Body of pancreas (tissue), 4 donors: ENCODE data around the gene CEP112. TPM values are rescaled to one million over a fixed set of nuclear protein-coding genes. Genes with fewer than 3 reads are reported as not detected.
A peak's percentile ranks its signal among the peaks of the same experiment; 100 is the strongest.

Source experiments
- ATAC-seq: fragments of 150-250 bp; one replicate; pipeline ENCODE4 v1.9.1; 2016
- DNase-seq, 4 donors: peaks; one replicate each; pipeline ENCODE4 v3.0.0-alpha.2; 2019
- H3K27ac ChIP-seq, 4 donors: fragments of 200-600 bp; sonication (generic); 1 replicate in 3 of 4; 2 replicates in 1 of 4; pipeline versions ENCODE4 v1.5.1 to v1.6.1; 2016 to 2019; ENCODE audit warnings: mild to moderate bottlenecking in 1 of 4, mixed read lengths in 1 of 4, moderate library complexity in 1 of 4
- H3K27me3 ChIP-seq, 2 donors: fragments of 200-600 bp; sonication (generic); one replicate each; pipeline ENCODE4 v1.6.0; 2016; ENCODE audit warnings: mild to moderate bottlenecking in 1 of 2
- H3K36me3 ChIP-seq, 2 donors: fragments of 200-600 bp; sonication (generic); replicated peaks in 1 of 2; 2 replicates each; pipeline ENCODE4 v1.5.1; 2016; ENCODE audit warnings: low read depth in 2 of 2; ENCODE audit not compliant: insufficient read depth in 1 of 2
- H3K4me1 ChIP-seq: fragments of 200-600 bp; sonication (generic); one replicate; pipeline ENCODE4 v1.6.0; 2016
- H3K4me3 ChIP-seq, 2 donors: fragments of 200-600 bp; sonication (generic); 1 replicate in 1 of 2; 2 replicates in 1 of 2; pipeline ENCODE4 v1.5.1; 2016 to 2019
- H3K9me3 ChIP-seq, 3 donors: fragments of 200-600 bp; sonication (generic); 1 replicate in 2 of 3; 2 replicates in 1 of 3; pipeline ENCODE4 v1.5.1; 2016
- POLR2A ChIP-seq, 3 donors: fragments of 450-650 bp; IDR thresholded peaks; one replicate each; pipeline ENCODE4 v1.6.1; 2016; ENCODE audit warnings: antibody characterized with exemption in 3 of 3, mild to moderate bottlenecking in 2 of 3
- WGBS, 2 donors: methylation state at CpG; one replicate each; pipeline ENCODE4 v1.1.5; 2017; 5-methylcytosine and 5-hydroxymethylcytosine counted together
- intact Hi-C: fragments of 100-400 bp; cut with DNase I; formaldehyde crosslinking; loops from one replicate; pipeline ENCODE4 v1.15.1; 2023
- total RNA-seq, 2 donors: library from RNA; depleted of rRNA; stranded (reverse); fragments of >200 nt; gene quantifications; one replicate each; pipeline ENCODE4 v1.1.0, GENCODE V29; 2016
- TF ChIP-seq, protein P1 (sequence below), 7 experiments: fragments of 450-650 bp in 4 of 7; fragments of 200-600 bp in 3 of 7; sonication (generic) in 3 of 7; IDR thresholded peaks; one replicate each; pipeline ENCODE4 v1.5.1; 2016 to 2019; ENCODE audit warnings: antibody characterized with exemption in 7 of 7

CEP112 gene
- total RNA-seq, 2 donors from 2014 or later, result 5.2 to 10.2 TPM

DNA sequence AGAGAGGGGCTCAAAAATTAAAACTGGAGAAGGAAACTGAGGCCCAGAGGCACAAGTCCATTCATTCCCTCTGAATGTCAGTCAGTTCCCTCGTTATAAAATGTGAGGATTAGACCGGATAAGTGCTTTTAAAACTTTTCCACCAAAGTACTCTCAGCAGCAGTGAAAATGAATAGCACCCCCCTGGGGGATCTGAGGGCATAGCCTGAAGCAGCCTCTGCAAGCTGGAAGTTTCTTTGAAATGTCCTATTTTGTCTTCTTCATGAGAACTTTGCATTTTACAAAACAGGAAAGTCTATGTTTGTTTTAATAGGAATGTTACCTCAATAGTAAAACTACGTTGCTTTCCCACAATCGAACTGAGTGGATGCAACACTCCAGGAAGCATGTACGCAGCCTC lies 273.0 kb downstream of the CEP112 start:
- 42 to 71% methylated on average over 5 of the region's 5 CpGs for WGBS, 2 donors
- no peak for DNase-seq
- H3K4me1 ChIP-seq, result peaks cover 27% of the 10 kb centered on the region
- no peaks in the 10 kb centered on the region for H3K36me3 ChIP-seq
- H3K4me3 ChIP-seq, result no peak overlapping the region
- peak overlapping the region in 1 of 4 donors; percentile 48 for H3K27ac ChIP-seq
- H3K9me3 ChIP-seq, result no peaks in the 10 kb centered on the region
- TF ChIP-seq POLR2A (IDR thresholded peaks at IDR 0.05), result no peak
- TF ChIP-seq, protein P1, sequence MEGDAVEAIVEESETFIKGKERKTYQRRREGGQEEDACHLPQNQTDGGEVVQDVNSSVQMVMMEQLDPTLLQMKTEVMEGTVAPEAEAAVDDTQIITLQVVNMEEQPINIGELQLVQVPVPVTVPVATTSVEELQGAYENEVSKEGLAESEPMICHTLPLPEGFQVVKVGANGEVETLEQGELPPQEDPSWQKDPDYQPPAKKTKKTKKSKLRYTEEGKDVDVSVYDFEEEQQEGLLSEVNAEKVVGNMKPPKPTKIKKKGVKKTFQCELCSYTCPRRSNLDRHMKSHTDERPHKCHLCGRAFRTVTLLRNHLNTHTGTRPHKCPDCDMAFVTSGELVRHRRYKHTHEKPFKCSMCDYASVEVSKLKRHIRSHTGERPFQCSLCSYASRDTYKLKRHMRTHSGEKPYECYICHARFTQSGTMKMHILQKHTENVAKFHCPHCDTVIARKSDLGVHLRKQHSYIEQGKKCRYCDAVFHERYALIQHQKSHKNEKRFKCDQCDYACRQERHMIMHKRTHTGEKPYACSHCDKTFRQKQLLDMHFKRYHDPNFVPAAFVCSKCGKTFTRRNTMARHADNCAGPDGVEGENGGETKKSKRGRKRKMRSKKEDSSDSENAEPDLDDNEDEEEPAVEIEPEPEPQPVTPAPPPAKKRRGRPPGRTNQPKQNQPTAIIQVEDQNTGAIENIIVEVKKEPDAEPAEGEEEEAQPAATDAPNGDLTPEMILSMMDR (IDR thresholded peaks at IDR 0.05), result peak in 1 of 7 experiments; percentile 4
- ATAC-seq, result no peak
- H3K27me3 ChIP-seq, result no peaks in the 10 kb centered on the region
- intact Hi-C loops, result no loop called here

DNA sequence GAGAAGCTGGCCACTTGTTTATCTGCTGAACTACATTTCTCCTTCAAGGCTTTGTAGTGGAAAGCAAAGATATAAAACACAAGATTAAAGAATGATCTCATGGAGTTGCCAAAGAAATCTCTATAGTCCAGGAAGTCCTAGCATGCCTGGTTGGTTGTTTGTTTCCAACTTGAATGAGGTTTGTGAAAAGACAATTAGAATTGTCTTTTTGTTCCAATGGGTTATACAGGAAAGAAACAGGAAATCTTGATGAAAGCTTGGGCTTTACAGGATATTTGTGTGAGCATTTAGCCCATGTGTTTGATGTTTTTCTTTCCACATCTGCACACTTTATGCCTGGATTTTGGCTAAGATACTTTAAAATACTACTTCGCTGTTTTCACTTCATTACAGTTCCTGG lies 273.4 kb downstream of the CEP112 start:
- Histone ChIP-seq H3K27me3 (no peaks in the 10 kb centered on the region), H3K27ac (peak overlapping the region in 2 of 4 donors; percentile 24 to 48), H3K4me1 (peaks cover 27% of the 10 kb centered on the region), H3K36me3 (no peaks in the 10 kb centered on the region), H3K4me3 (no peak overlapping the region), H3K9me3 (no peaks in the 10 kb centered on the region)
- 35 to 81% methylated on average over 1 of the region's 1 CpG for WGBS, 2 donors
- ATAC-seq, result no peak
- DNase-seq, result no peak
- intact Hi-C loops, result no loop called here
- TF ChIP-seq, protein P1 (IDR thresholded peaks at IDR 0.05), result no peak
- TF ChIP-seq POLR2A (IDR thresholded peaks at IDR 0.05), result no peak

DNA sequence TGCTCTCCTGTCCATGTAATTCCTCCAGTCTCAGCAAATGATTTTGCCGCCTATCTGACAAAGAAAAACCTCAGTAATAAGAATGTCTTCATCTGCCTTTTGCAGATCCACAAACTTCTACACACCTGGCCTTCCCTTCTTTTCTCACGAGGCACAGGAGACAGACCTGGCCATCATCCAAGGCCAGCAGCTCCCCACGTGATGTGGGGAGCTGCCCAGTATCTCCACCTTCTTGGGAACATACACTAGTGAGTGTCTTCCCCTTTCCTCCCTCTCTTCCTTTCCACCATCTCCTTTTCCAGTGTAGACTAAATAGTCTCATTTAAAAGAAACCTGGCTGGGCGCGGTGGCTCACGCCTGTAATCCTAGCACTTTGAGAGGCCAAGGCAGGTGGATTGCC lies 274.4 kb downstream of the CEP112 start:
- intact Hi-C loops, result no loop called here
- no peak overlapping the region for H3K4me3 ChIP-seq

DNA sequence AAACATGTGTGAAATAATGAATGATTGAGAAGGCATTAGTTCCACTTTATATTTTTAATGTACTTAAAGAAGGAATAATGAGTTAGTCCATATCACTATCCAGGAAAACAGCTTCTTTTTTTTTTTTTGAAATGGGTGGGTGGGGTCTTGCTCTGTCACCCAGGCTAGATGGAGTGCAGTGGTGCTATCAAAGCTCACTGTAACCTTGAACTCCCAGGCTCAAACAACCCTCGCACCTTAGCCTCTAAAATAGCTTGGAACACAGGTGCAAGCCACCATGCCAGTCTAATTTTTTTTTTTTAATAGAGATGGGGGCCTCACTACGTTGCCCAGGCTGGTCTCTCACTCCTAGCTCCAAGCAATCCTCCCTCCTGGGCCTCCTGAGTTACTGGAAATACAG lies 275.5 kb downstream of the CEP112 start:
- intact Hi-C loops, result no loop called here
- no peak overlapping the region for H3K27ac ChIP-seq
- DNase-seq (no peak), ATAC-seq (no peak)
- TF ChIP-seq, protein P1 (IDR thresholded peaks at IDR 0.05), result no peak
- TF ChIP-seq POLR2A (IDR thresholded peaks at IDR 0.05), result no peak
- no peaks in the 10 kb centered on the region for H3K9me3 ChIP-seq
- H3K4me1 ChIP-seq, result peaks cover 27% of the 10 kb centered on the region
- H3K4me3 ChIP-seq, result no peak overlapping the region
- WGBS, 2 donors, result 67 to 84% methylated on average over 2 of the region's 2 CpGs
- no peaks in the 10 kb centered on the region for H3K27me3 ChIP-seq
- H3K36me3 ChIP-seq, result no peaks in the 10 kb centered on the region

More for the DNA sequence above, 274.4 kb downstream of the CEP112 start:
- no peaks in the 10 kb centered on the region for H3K36me3 ChIP-seq
- H3K4me1 ChIP-seq, result peaks cover 27% of the 10 kb centered on the region
- no peak for TF ChIP-seq POLR2A (IDR thresholded peaks at IDR 0.05)
- TF ChIP-seq, protein P1 (IDR thresholded peaks at IDR 0.05), result no peak
- peak overlapping the region in 1 of 4 donors; percentile 24 for H3K27ac ChIP-seq
- H3K27me3 ChIP-seq, result no peaks in the 10 kb centered on the region
- H3K9me3 ChIP-seq, result no peaks in the 10 kb centered on the region
- ATAC-seq (no peak), DNase-seq (peak in 3 of 4 donors; percentile 20 to 44 (median 23))
- WGBS, 2 donors, result 64 to 72% methylated on average over 6 of the region's 6 CpGs

DNA sequence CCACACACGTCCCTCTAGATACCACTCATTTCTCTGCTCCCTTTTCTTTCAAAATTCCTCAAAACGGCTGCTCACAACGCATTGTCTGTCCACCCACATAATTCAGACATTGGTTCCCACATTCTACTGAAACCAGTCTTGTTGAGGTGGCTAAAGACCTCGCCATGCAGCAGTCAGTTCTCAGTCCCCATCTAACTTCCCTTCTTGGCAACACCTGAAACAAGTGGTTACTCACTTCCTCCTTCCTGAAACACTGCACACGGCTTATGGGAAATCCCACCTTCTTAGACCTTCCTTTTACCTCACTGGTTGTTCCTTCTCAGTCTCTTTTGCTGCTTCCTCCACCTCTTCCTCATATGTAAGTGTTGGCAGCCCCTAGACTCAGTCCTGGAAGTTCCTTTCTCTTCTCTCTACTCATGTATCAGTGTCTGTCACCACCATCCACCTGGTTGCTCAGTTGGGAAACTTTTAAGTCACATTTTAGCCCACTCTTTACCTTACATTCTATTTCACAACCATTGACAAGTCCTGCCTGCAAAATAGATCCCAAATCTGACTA lies 277.1 kb downstream of the CEP112 start:
- DNase-seq, result no peak
- Histone ChIP-seq H3K9me3 (peaks cover 0 to 5% (median 0%) of the 10 kb centered on the region in 3 donors), H3K4me1 (peaks cover 17% of the 10 kb centered on the region), H3K4me3 (no peak overlapping the region), H3K27ac (no peak overlapping the region), H3K27me3 (no peaks in the 10 kb centered on the region), H3K36me3 (no peaks in the 10 kb centered on the region)
- WGBS, 2 donors, result 73 to 77% methylated on average over 5 of the region's 5 CpGs
- ATAC-seq, result no peak
- TF ChIP-seq, protein P1 (IDR thresholded peaks at IDR 0.05), result no peak
- TF ChIP-seq POLR2A (IDR thresholded peaks at IDR 0.05), result no peak
- intact Hi-C loops, result no loop called here
